ENCODE data around the gene SPOCD1.

DNA sequence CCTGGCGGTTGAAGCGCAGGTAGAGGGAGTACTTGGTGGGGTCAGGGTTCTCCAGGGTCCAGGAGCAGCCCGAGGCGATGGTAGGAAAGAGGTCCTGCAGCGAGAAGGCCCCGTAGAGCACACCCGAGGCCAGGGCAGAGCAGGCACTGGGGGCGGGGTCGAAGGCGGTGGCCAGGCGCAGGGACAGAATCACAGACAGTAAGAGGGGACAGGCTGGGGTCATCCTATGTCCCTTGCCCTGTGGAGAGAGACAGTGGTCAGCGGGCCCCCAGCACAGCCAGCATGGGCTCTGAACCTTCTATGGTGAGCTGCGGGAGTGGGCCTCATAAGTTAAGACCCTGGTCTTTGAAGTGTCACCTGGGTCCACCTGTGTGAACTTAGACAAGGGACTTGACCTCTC, 59.2 kb downstream of the SPOCD1 start:
- TF ChIP-seq, protein P1, sequence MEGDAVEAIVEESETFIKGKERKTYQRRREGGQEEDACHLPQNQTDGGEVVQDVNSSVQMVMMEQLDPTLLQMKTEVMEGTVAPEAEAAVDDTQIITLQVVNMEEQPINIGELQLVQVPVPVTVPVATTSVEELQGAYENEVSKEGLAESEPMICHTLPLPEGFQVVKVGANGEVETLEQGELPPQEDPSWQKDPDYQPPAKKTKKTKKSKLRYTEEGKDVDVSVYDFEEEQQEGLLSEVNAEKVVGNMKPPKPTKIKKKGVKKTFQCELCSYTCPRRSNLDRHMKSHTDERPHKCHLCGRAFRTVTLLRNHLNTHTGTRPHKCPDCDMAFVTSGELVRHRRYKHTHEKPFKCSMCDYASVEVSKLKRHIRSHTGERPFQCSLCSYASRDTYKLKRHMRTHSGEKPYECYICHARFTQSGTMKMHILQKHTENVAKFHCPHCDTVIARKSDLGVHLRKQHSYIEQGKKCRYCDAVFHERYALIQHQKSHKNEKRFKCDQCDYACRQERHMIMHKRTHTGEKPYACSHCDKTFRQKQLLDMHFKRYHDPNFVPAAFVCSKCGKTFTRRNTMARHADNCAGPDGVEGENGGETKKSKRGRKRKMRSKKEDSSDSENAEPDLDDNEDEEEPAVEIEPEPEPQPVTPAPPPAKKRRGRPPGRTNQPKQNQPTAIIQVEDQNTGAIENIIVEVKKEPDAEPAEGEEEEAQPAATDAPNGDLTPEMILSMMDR (IDR thresholded peaks at IDR 0.05; ENCODE audit: insufficient read depth, low read depth, low read length) = no peak
- no peak for TF ChIP-seq EZH2 (IDR thresholded peaks at IDR 0.05; ENCODE audit: insufficient read depth, low read length)
